Measurements from ENCODE around the gene SETD2. TPM values are rescaled to one million over a fixed set of nuclear protein-coding genes. Genes with fewer than 3 reads are reported as not detected.
"Not testable (repeated sequence)": the region's sequence is repeated elsewhere in the genome, so short reads cannot be mapped to it uniquely, and the experiment has no call there.

The SETD2 gene
- total RNA-seq, 1 experiment from 2014 or later: 24.1 TPM

GRCh38 chr3:47180011-47180410 is 16.1 kb upstream of the SETD2 start:
- H3K36me3 ChIP-seq (ENCODE audit: low read depth, low read length); H2AFZ ChIP-seq (ENCODE audit: low read length); H3F3A ChIP-seq (ENCODE audit: low read length, unreplicated experiment); BruUV-seq (replicated peaks); H3K4me2 ChIP-seq (ENCODE audit: low read length); POLR2A ChIA-PET (ENCODE audit: unreplicated experiment); H3K4me1 ChIP-seq (ENCODE audit: insufficient read depth, low read length); H3K9ac ChIP-seq (ENCODE audit: low read length); H3K9me3 ChIP-seq (ENCODE audit: low read length); H3K79me2 ChIP-seq (ENCODE audit: low read length); H3K27me3 ChIP-seq (ENCODE audit: low read length); H3K27ac ChIP-seq (ENCODE audit: low read length); intact Hi-C loops (cut with micrococcal nuclease); DNase-seq; H4K20me1 ChIP-seq (ENCODE audit: low read length); H3K4me3 ChIP-seq (ENCODE audit: low read length); ATAC-seq; CTCF ChIA-PET; H3K9me2 ChIP-seq (replicated peaks; ENCODE audit: low read length): not testable (repeated sequence)

GRCh38 chr3:47176582-47176981 is 12.7 kb upstream of the SETD2 start:
- H3K79me2 ChIP-seq (ENCODE audit: low read length): no peaks in the 10 kb centered on the region
- intact Hi-C loops (cut with micrococcal nuclease): no loop called here
- DNase-seq (no peak), ATAC-seq (no peak)
- no peaks in the 10 kb centered on the region for H3K9me3 ChIP-seq (ENCODE audit: low read length)
- H3K36me3 ChIP-seq (ENCODE audit: low read depth, low read length): 0 out of 2 replicates have a peak, but pooled peaks cover 2% of the 10 kb centered on the region
- H3K4me2 ChIP-seq (ENCODE audit: low read length): no peak overlapping the region
- H3K27me3 ChIP-seq (ENCODE audit: low read length): no peaks in the 10 kb centered on the region
- TF ChIP-seq CTCF (conservative IDR thresholded peaks at IDR 0.05; ENCODE audit: low read depth, low read length) (no peak), EZH2 (IDR thresholded peaks at IDR 0.05; ENCODE audit: low read length, unreplicated experiment) (no peak), EZH2phosphoT487 (IDR thresholded peaks at IDR 0.05; ENCODE audit: borderline replicate concordance, low read length) (no peak)
- no peak overlapping the region for H3K9ac ChIP-seq (ENCODE audit: low read length)
- H3K27ac ChIP-seq (ENCODE audit: low read length): no peak overlapping the region
- H3K4me1 ChIP-seq (ENCODE audit: insufficient read depth, low read length): no peaks in the 10 kb centered on the region
- no peak overlapping the region for H2AFZ ChIP-seq (ENCODE audit: low read length)
- POLR2A ChIA-PET (ENCODE audit: unreplicated experiment): no interaction called here
- H4K20me1 ChIP-seq (ENCODE audit: low read length): no peaks in the 10 kb centered on the region
- CTCF ChIA-PET: no interaction called here
- H3K9me2 ChIP-seq (replicated peaks; ENCODE audit: low read length): no peaks in the 10 kb centered on the region
- BruUV-seq (replicated peaks): no TSS peak
- H3K4me3 ChIP-seq (ENCODE audit: low read length): no peak overlapping the region
- H3F3A ChIP-seq (ENCODE audit: low read length, unreplicated experiment): no peaks in the 10 kb centered on the region

- ATAC-seq: peak; percentile 20
- no peaks in the 10 kb centered on the region for H3F3A ChIP-seq (ENCODE audit: low read length, unreplicated experiment)
- H4K20me1 ChIP-seq (ENCODE audit: low read length): peaks cover 40% of the 10 kb centered on the region
- TF ChIP-seq EZH2 (IDR thresholded peaks at IDR 0.05; ENCODE audit: low read length, unreplicated experiment): no peak
- TF ChIP-seq EZH2phosphoT487 (IDR thresholded peaks at IDR 0.05; ENCODE audit: borderline replicate concordance, low read length): no peak
- no peak for TF ChIP-seq CTCF (conservative IDR thresholded peaks at IDR 0.05; ENCODE audit: low read depth, low read length)
- ChIA-PET CTCF (no interaction called here), POLR2A (ENCODE audit: unreplicated experiment) (interaction anchor here (0.6 kb wide), 1 partner anchor 38 kb away, joined by 5 read pairs; no protein-coding TSS in a partner anchor)
- peaks cover 15% of the 10 kb centered on the region for H3K4me1 ChIP-seq (ENCODE audit: insufficient read depth, low read length)
- H3K9me3 ChIP-seq (ENCODE audit: low read length): no peaks in the 10 kb centered on the region
- H3K9me2 ChIP-seq (replicated peaks; ENCODE audit: low read length): no peaks in the 10 kb centered on the region
- peak overlapping the region; percentile 92 for H3K4me2 ChIP-seq (ENCODE audit: low read length)
- H3K36me3 ChIP-seq (ENCODE audit: low read depth, low read length): no peaks in the 10 kb centered on the region
- peaks cover 83% of the 10 kb centered on the region for H3K79me2 ChIP-seq (ENCODE audit: low read length)
- BruUV-seq (replicated peaks): no TSS peak
- H3K27ac ChIP-seq (ENCODE audit: low read length): peak overlapping the region; percentile 55
- no peaks in the 10 kb centered on the region for H3K27me3 ChIP-seq (ENCODE audit: low read length)
- peak overlapping the region; percentile 79 for H3K4me3 ChIP-seq (ENCODE audit: low read length)
- intact Hi-C loops (cut with micrococcal nuclease): loop anchor here (10.0 kb wide), 2 partner anchors 121 to 161 kb away; partner anchors contain the start of genes KIF9 and KLHL18
- H3K9ac ChIP-seq (ENCODE audit: low read length): peak overlapping the region; percentile 96
- DNase-seq: peak; percentile 48
- peak overlapping the region; percentile 93 for H2AFZ ChIP-seq (ENCODE audit: low read length)
These were observed 525 bp downstream of the SETD2 start for GRCh38 chr3:47163169-47164006.
